Measurements from ENCODE around the gene ANK3. TPM values are rescaled to one million over a fixed set of nuclear protein-coding genes. Genes with fewer than 3 reads are reported as not detected.

The ANK3 gene
- total RNA-seq, 4 donors from 2014 or later, result 118 to 161 (median 151) TPM

DNA sequence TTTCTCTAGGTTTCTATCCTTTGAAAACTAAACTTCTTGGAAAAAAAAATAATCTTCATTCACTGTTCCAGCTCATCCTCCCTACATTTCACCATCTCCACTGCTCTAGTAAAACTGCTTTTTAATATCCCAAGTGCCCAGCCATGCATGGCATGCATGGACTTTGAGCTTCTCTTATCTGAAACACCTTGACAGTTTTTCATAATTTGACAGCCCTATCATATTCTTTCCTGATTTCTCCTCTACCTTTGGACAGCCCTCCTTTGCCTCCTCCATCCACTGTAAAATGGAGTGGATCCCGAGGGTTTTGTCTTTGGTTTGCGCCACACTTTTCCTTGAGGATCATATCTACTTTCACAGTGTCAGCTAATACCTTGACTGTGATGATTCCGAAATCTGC is 212.8 kb downstream of the ANK3 start:
- no peaks in the 10 kb centered on the region for H3K27me3 ChIP-seq
- H3K36me3 ChIP-seq, result peaks cover 0 to 7% (median 0%) of the 10 kb centered on the region in 3 donors
- H3K4me1 ChIP-seq, result peaks cover 0 to 15% (median 0%) of the 10 kb centered on the region in 4 donors
- H3K27ac ChIP-seq, result no peak overlapping the region
- no peaks in the 10 kb centered on the region for H3K9me3 ChIP-seq
- no peak for TF ChIP-seq POLR2A (IDR thresholded peaks at IDR 0.05)
- TF ChIP-seq, protein P1, sequence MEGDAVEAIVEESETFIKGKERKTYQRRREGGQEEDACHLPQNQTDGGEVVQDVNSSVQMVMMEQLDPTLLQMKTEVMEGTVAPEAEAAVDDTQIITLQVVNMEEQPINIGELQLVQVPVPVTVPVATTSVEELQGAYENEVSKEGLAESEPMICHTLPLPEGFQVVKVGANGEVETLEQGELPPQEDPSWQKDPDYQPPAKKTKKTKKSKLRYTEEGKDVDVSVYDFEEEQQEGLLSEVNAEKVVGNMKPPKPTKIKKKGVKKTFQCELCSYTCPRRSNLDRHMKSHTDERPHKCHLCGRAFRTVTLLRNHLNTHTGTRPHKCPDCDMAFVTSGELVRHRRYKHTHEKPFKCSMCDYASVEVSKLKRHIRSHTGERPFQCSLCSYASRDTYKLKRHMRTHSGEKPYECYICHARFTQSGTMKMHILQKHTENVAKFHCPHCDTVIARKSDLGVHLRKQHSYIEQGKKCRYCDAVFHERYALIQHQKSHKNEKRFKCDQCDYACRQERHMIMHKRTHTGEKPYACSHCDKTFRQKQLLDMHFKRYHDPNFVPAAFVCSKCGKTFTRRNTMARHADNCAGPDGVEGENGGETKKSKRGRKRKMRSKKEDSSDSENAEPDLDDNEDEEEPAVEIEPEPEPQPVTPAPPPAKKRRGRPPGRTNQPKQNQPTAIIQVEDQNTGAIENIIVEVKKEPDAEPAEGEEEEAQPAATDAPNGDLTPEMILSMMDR (IDR thresholded peaks at IDR 0.05), result no peak
- DNase-seq, result peak in 1 of 3 donors; percentile 55
- no peak overlapping the region for H3K4me3 ChIP-seq

DNA sequence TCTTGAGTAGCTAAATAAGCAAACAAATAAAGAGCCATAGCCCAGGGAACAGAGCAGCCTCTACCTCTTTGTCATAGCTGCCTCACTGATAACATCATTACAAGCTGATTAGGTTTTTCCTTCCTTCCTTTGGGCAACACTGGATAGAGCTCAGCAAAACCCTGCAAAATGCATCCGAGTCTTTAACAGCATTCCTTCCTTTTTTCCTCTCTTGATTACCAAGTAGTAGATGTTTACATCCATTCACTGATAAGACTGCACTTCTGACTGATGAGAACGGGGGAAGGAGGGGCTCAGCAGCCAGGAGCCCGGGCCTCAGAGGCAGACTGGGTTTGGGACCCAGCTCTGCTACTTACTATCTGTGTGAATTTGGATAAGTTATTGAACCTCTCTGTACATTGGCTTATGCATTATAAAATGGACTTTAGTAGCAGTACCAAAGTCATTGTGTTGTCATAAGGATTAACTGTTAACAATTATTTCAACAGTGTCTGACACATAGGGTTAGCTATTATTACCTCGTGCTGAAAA is 214.2 kb downstream of the ANK3 start:
- Histone ChIP-seq H3K4me3 (no peak overlapping the region), H3K36me3 (no peaks in the 10 kb centered on the region), H3K4me1 (peaks cover 0 to 15% (median 0%) of the 10 kb centered on the region in 4 donors), H3K9me3 (no peaks in the 10 kb centered on the region), H3K27me3 (no peaks in the 10 kb centered on the region), H3K27ac (peak overlapping the region in 2 of 4 donors; percentile 28 to 65)
- TF ChIP-seq POLR2A (IDR thresholded peaks at IDR 0.05), result no peak
- TF ChIP-seq, protein P1 (IDR thresholded peaks at IDR 0.05), result no peak
- peak in 1 of 3 donors; percentile 51 for DNase-seq

GRCh38 chr10:60172363-60172990 is 217.2 kb downstream of the ANK3 start:
- Histone ChIP-seq H3K4me1 (peaks cover 0 to 15% (median 0%) of the 10 kb centered on the region in 4 donors), H3K27me3 (no peaks in the 10 kb centered on the region), H3K36me3 (no peaks in the 10 kb centered on the region), H3K9me3 (no peaks in the 10 kb centered on the region), H3K27ac (no peak overlapping the region), H3K4me3 (no peak overlapping the region)
- DNase-seq, result no peak
- TF ChIP-seq POLR2A (IDR thresholded peaks at IDR 0.05), result no peak
- TF ChIP-seq, protein P1 (IDR thresholded peaks at IDR 0.05), result no peak

GRCh38 chr10:60171436-60172013 is 218.2 kb downstream of the ANK3 start:
- Histone ChIP-seq H3K4me1 (peaks cover 0 to 9% (median 0%) of the 10 kb centered on the region in 4 donors), H3K27ac (no peak overlapping the region), H3K36me3 (no peaks in the 10 kb centered on the region), H3K9me3 (no peaks in the 10 kb centered on the region), H3K27me3 (no peaks in the 10 kb centered on the region), H3K4me3 (no peak overlapping the region)
- DNase-seq, result no peak
- TF ChIP-seq POLR2A (IDR thresholded peaks at IDR 0.05), result no peak
- TF ChIP-seq, protein P1 (IDR thresholded peaks at IDR 0.05), result no peak

DNA sequence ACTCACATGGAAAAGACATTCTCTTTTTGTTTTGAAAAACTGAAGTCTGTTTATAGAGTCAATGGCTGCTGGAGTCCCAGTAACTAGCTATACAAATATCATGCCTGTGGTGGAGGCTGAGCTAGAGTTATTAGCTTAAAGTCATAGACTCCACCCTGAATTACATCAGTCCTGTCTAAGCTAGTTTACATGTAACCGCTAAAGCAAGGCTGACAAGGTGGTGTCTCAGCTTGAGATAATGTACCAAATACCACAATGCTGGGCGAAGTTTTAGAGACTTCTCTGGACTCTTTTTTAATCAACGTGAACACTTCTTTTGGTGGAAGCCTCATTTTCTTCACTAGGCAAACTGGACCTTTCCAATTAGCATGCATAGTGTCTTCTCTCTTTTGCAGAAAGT is 219.4 kb downstream of the ANK3 start:
- Histone ChIP-seq H3K4me3 (no peak overlapping the region), H3K36me3 (no peaks in the 10 kb centered on the region), H3K27me3 (no peaks in the 10 kb centered on the region), H3K9me3 (no peaks in the 10 kb centered on the region), H3K4me1 (peaks cover 0 to 2% (median 0%) of the 10 kb centered on the region in 4 donors), H3K27ac (no peak overlapping the region)
- no peak for DNase-seq
- TF ChIP-seq POLR2A (IDR thresholded peaks at IDR 0.05), result no peak
- TF ChIP-seq, protein P1 (IDR thresholded peaks at IDR 0.05), result no peak
